Measurements from ENCODE around the gene SWAP70.

- TF ChIP-seq CTCF (IDR thresholded peaks at IDR 0.05; ENCODE audit: low read depth, low read length) (no peak), POLR2A (IDR thresholded peaks at IDR 0.05; ENCODE audit: extremely low read depth, insufficient read length) (no peak)
- TF ChIP-seq, protein P1, sequence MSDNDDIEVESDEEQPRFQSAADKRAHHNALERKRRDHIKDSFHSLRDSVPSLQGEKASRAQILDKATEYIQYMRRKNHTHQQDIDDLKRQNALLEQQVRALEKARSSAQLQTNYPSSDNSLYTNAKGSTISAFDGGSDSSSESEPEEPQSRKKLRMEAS (IDR thresholded peaks at IDR 0.05; ENCODE audit: low read depth, low read length) = no peak
Observed at GRCh38 chr11:9754010-9754471, 90.2 kb downstream of the SWAP70 start.
